Endothelial cell of umbilical vein (primary cell): ENCODE results near the gene LTBP1. TPM values are rescaled to one million over a fixed set of nuclear protein-coding genes. Genes with fewer than 3 reads are reported as not detected.
"Not testable (repeated sequence)": the region's sequence is repeated elsewhere in the genome, so short reads cannot be mapped to it uniquely, and the experiment has no call there.

Experiments used
- BruUV-seq: library from RNA; stranded (reverse); fragments of 400-500 nt; replicated peaks from 2 replicates; lab custom pipeline; 2021; lab: Mats Ljungman, UMichigan
- CTCF ChIA-PET: fragments of 300-600, 350-600 bp; sonication (Branson Sonifier 250); formaldehyde crosslinking; loops from one replicate; lab custom pipeline; 2021; ENCODE audit warnings: antibody characterized with exemption, inconsistent platforms; lab: Charles Lee
- POLR2A ChIA-PET: fragments of 300-600, 350-600 bp; sonication (Branson Sonifier 250); formaldehyde crosslinking; loops from one replicate; lab custom pipeline; 2021; ENCODE audit warnings: antibody characterized with exemption, inconsistent platforms; lab: Charles Lee
- DNase-seq: peaks from one replicate; pipeline ENCODE4 v3.0.0-alpha.2; 2011; ENCODE audit warnings: low read depth, low spot score
- FAIRE-seq: peaks from 2 replicates; lab custom pipeline; 2011; peaks lifted over from hg19 to GRCh38; lab: Jason Lieb, UNC
- H2AFZ ChIP-seq: 2 replicates; pipeline ENCODE4 v1.6.0; 2012; ENCODE audit warnings: low read depth, low read length, control low read depth, inconsistent platforms
- H3K27ac ChIP-seq: 2 replicates; pipeline ENCODE4 v1.5.1; 2011; ENCODE audit warnings: low read depth, mild to moderate bottlenecking, control low read depth, low read length, moderate library complexity; ENCODE audit not compliant: insufficient read depth
- H3K27me3 ChIP-seq, 2 experiments: 2 replicates each; pipeline versions ENCODE4 v1.6.0 to v1.6.1; 2011; ENCODE audit warnings: low read length in 2 of 2, mixed read lengths in 1 of 2; ENCODE audit not compliant: control insufficient read depth in 2 of 2, insufficient read depth in 2 of 2
- H3K36me3 ChIP-seq, 2 experiments: 2 replicates in 1 of 2; 3 replicates in 1 of 2; pipeline ENCODE4 v1.5.1; 2011; ENCODE audit warnings: low read length in 2 of 2, mild to moderate bottlenecking in 1 of 2, moderate library complexity in 1 of 2; ENCODE audit not compliant: control insufficient read depth in 2 of 2, insufficient read depth in 2 of 2; ENCODE audit errors: extremely low read depth in 1 of 2
- H3K4me1 ChIP-seq: 3 replicates; pipeline ENCODE4 v1.5.1; 2011; ENCODE audit warnings: mild to moderate bottlenecking, low read length; ENCODE audit not compliant: control insufficient read depth, insufficient read depth; ENCODE audit errors: extremely low read depth
- H3K4me2 ChIP-seq: 2 replicates; pipeline ENCODE4 v1.6.1; 2011; ENCODE audit warnings: low read length, control low read depth, mixed read lengths; ENCODE audit not compliant: insufficient read depth
- H3K4me3 ChIP-seq, 3 experiments: fragments of 200-600 bp in 1 of 3; sonication (generic), shearing (Covaris generic) in 1 of 3; replicated peaks in 1 of 3; 2 replicates each; pipeline ENCODE4 v1.5.1; 2011 to 2016; ENCODE audit warnings: control low read depth in 3 of 3, low read length in 3 of 3, mild to moderate bottlenecking in 2 of 3, inconsistent platforms in 1 of 3, low read depth in 1 of 3, moderate library complexity in 1 of 3; ENCODE audit not compliant: insufficient read depth in 1 of 3
- H3K79me2 ChIP-seq: 2 replicates; pipeline ENCODE4 v1.6.0; 2012; ENCODE audit warnings: low read length, inconsistent platforms; ENCODE audit not compliant: control insufficient read depth, insufficient read depth
- H3K9ac ChIP-seq: replicated peaks from 2 replicates; pipeline ENCODE3; 2011; ENCODE audit warnings: low read length, control low read depth; ENCODE audit not compliant: insufficient read depth; ENCODE audit errors: extremely low read depth
- H3K9me1 ChIP-seq: replicated peaks from 3 replicates; pipeline ENCODE4 v1.6.0; 2011; ENCODE audit warnings: mild to moderate bottlenecking, low read length; ENCODE audit not compliant: control insufficient read depth, insufficient read depth; ENCODE audit errors: extremely low read depth
- H3K9me3 ChIP-seq: replicated peaks from 2 replicates; pipeline ENCODE4 v1.5.1; 2012; ENCODE audit warnings: low read length, inconsistent platforms; ENCODE audit not compliant: control insufficient read depth, insufficient read depth
- H4K20me1 ChIP-seq: replicated peaks from 2 replicates; pipeline ENCODE3; 2011; ENCODE audit warnings: mild to moderate bottlenecking, low read length; ENCODE audit not compliant: control insufficient read depth, insufficient read depth; ENCODE audit errors: extremely low read depth
- POLR2A ChIP-seq: IDR thresholded peaks from 2 replicates; pipeline ENCODE4 v1.6.1; 2012; ENCODE audit warnings: low read depth, mild to moderate bottlenecking, control low read depth, low read length
- POLR2AphosphoS5 ChIP-seq: IDR thresholded peaks from 2 replicates; pipeline ENCODE4 v1.6.1; 2012; ENCODE audit warnings: low read depth, mild to moderate bottlenecking, control low read depth, low read length, moderate library complexity; ENCODE audit not compliant: insufficient read depth
- dilution Hi-C: fragments of 300-500 bp; cut with MboI; formaldehyde crosslinking; loops from one replicate; pipeline ENCODE4 v1.15.0; 2019; ENCODE audit warnings: low sequenced_read_pairs; ENCODE audit not compliant: extremely low pct_ligation_motif_present
- intact Hi-C: fragments of 100-400 bp; cut with micrococcal nuclease; formaldehyde crosslinking; loops from one replicate; pipeline ENCODE4 v1.10.0; 2022
- polyA plus RNA-seq, 4 experiments: library from polyadenylated mRNA; depleted of rRNA in 3 of 4; stranded (reverse) in 3 of 4; unstranded in 1 of 4; fragments of >200 nt; gene quantifications; 2 replicates each; pipeline versions ENCODE4 v1.2.1 to v1.2.3, GENCODE V29; 2011 to 2012; ENCODE audit warnings: missing spikeins in 1 of 4
- total RNA-seq: library from RNA; stranded (reverse); gene quantifications from 2 replicates; pipeline ENCODE4 v1.2.3, GENCODE V29; 2021
- TF ChIP-seq, protein P1 (sequence below): IDR thresholded peaks from 2 replicates; pipeline ENCODE4 v1.6.1; 2011; ENCODE audit not compliant: insufficient read depth, insufficient read length

The LTBP1 gene
- total and polyA plus RNA-seq, 2 donors (not counting 3 experiments of a cell fraction or from before 2014, with no cell fraction given) = 57.4 to 68.2 TPM

DNA sequence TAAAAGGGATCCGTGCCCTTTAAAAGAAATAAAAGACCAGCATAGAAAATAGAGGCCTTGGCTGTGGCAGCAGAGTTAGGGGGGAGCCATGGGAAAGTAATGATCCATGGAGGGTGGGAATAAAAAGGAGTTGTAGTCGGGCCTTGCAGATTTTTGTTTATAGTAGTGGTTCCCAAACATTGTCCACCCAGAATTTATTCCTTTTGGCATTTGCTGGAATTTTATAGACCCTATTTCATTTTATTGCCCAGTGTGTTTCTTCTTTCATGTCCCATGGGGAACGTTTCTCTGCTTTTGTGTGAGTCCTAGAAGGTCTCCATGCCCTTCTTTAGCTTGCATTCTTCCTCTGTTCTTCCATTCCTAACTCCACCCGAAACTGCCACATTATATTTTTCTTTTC lies 222.2 kb downstream of the LTBP1 start:
- Histone ChIP-seq H3K27ac (no peak overlapping the region), H3K4me3 (no peak overlapping the region), H3K27me3 (no peaks in the 10 kb centered on the region), H4K20me1 (no peaks in the 10 kb centered on the region), H3K9me3 (no peaks in the 10 kb centered on the region), H2AFZ (no peak overlapping the region), H3K36me3 (no peaks in the 10 kb centered on the region), H3K4me1 (peaks cover 16% of the 10 kb centered on the region), H3K79me2 (no peaks in the 10 kb centered on the region), H3K4me2 (no peak overlapping the region), H3K9ac (no peak overlapping the region), H3K9me1 (no peaks in the 10 kb centered on the region)
- DNase-seq (no peak), FAIRE-seq (no peak)
- BruUV-seq = no TSS peak
- TF ChIP-seq, protein P1, sequence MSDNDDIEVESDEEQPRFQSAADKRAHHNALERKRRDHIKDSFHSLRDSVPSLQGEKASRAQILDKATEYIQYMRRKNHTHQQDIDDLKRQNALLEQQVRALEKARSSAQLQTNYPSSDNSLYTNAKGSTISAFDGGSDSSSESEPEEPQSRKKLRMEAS = no peak
- TF ChIP-seq POLR2A = no peak
- no peak for TF ChIP-seq POLR2AphosphoS5
- POLR2A ChIA-PET = no interaction called here
- intact Hi-C loops (loop anchor here (5.0 kb wide), 1 partner anchor 43 kb away; no protein-coding TSS in a partner anchor), dilution Hi-C loops (no loop called here)
- CTCF ChIA-PET = interaction anchor here (1.1 to 1.6 kb wide), 3 partner anchors 10 to 227 kb away, joined by 3 to 6 read pairs (median 3); no protein-coding TSS in a partner anchor

DNA sequence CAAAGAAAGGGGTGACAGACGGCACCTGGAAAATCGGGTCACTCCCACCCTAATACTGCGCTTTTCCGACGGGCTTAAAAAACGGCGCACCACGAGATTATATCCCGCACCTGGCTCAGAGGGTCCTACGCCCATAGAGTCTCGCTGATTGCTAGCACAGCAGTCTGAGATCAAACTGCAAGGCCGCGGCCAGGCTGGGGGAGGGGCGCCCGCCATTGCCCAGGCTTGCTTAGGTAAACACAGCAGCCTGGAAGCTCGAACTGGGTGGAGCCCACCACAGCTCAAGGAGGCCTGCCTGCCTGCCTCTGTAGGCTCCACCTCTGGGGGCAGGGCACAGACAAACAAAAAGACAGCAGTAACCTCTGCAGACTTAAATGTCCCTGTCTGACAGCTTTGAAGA lies 223.5 kb downstream of the LTBP1 start:
- DNase-seq, FAIRE-seq, H4K20me1 ChIP-seq, H3K36me3 ChIP-seq, H3K4me2 ChIP-seq, dilution Hi-C loops, BruUV-seq, H3K27me3 ChIP-seq, H3K4me3 ChIP-seq, H3K27ac ChIP-seq, H3K79me2 ChIP-seq, H3K9me3 ChIP-seq, POLR2A ChIA-PET, H3K9ac ChIP-seq, H2AFZ ChIP-seq, intact Hi-C loops, H3K9me1 ChIP-seq: not testable (repeated sequence)
- CTCF ChIA-PET = interaction anchor here (1.6 kb wide), 1 partner anchor 97 kb away, joined by 3 read pairs; no protein-coding TSS in a partner anchor
- H3K4me1 ChIP-seq = peaks cover 16% of the 10 kb centered on the region
